Suppressor macrophage treated with lipopolysaccharide for 1 hour (primary cell): ENCODE results near the gene CDCA3.
"Not testable (repeated sequence)": the region's sequence is repeated elsewhere in the genome, so short reads cannot be mapped to it uniquely, and the experiment has no call there.

Source experiments
- DNase-seq, 3 donors: peaks; one replicate each; pipeline ENCODE4 v3.0.0-alpha.2; 2020 to 2022

The CDCA3 gene

DNA sequence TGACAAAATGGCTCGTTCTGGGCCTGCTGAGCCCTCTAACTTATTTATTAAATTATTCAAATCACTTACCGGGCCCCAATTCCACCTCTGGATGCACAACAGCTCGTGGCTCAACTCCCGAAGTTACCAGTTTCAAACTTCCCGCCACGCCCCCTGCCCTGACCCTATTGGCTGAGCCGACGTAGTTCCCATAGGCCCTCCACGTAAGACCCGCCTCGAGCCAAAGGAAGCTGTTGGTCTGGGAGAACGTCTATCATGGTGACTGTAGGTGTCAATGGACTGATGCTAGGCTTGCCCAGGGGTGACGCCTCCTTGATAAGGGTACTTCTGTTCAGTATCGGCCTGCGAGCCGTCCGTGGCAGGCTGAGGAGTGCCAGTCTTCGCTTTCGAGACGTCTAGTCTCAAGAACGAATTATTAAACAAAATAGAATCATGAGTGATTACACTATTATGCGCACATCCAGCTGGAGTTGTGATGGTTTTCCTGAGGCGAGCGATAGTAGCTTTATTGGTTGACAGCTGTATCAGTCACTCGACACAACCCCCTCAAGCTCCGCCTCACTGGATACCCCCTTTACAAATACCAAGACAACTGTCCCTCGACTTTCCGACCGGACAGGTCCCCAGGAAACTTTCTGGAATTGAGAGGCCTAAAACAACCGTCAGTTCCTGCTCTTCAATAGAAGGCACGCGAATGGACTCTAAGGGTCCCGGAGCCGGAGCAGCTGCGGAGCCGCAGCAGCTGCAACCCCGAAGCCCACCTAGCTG, at the start of gene CDCA3:
TSS of gene CDCA3 (minus strand) at position 134 of the 768 bp plus-strand sequence. CDS start 334 bp downstream, outside the sequence.
- peak; percentile 96 to 98 (median 97) for DNase-seq

GRCh38 chr12:6899837-6900519, 48.9 kb upstream of the CDCA3 start:
- peak; percentile 69 to 78 (median 74) for DNase-seq

- DNase-seq: peak; percentile 39 to 65 (median 52)
Observed at GRCh38 chr12:6899427-6899826, 48.3 kb upstream of the CDCA3 start.

- no peak for DNase-seq
Observed at GRCh38 chr12:6896846-6897435, 45.9 kb upstream of the CDCA3 start.

DNA sequence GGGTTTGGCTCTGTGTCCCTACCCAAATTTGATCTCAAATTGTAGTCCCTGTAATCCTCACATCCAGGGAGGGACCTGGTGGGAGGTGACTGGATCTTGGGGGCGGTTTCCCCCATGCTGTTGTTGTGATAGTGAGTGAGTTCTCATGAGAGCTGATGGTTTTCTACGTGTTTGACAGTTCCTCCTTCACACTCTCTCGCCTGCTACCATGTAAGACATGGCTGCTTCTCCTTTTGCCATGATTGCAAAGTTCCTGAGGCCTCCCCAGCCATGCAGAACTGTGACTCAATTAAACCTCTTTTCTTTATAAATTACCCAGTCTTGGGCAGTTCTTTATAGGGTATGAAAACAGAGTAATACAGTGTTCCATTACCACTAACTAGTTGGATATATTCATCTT, 43.2 kb upstream of the CDCA3 start:
- peak in 1 of 3 donors; percentile 42 for DNase-seq

DNA sequence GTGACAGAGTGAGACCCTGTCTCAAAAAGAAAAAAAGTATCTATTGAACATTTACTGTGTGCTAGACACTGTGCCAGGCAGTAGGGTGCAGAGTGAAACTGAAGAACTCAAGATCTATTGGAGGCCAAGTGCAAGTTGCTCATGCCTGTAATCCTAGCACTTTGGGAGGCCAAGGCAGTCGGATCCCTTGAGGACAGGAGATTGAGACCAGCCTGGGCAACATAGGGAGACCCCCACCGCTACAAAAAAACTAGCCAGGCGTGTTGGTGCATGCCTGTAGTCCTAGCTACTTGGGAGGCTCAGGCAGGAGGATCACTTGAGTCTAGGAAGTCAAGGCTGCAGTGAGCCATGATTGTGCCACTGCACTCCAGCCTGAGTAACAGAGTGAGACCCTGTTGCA, 41.6 kb upstream of the CDCA3 start:
- not testable (repeated sequence) for DNase-seq

GRCh38 chr12:6891646-6892001, 40.5 kb upstream of the CDCA3 start:
- no peak for DNase-seq

DNA sequence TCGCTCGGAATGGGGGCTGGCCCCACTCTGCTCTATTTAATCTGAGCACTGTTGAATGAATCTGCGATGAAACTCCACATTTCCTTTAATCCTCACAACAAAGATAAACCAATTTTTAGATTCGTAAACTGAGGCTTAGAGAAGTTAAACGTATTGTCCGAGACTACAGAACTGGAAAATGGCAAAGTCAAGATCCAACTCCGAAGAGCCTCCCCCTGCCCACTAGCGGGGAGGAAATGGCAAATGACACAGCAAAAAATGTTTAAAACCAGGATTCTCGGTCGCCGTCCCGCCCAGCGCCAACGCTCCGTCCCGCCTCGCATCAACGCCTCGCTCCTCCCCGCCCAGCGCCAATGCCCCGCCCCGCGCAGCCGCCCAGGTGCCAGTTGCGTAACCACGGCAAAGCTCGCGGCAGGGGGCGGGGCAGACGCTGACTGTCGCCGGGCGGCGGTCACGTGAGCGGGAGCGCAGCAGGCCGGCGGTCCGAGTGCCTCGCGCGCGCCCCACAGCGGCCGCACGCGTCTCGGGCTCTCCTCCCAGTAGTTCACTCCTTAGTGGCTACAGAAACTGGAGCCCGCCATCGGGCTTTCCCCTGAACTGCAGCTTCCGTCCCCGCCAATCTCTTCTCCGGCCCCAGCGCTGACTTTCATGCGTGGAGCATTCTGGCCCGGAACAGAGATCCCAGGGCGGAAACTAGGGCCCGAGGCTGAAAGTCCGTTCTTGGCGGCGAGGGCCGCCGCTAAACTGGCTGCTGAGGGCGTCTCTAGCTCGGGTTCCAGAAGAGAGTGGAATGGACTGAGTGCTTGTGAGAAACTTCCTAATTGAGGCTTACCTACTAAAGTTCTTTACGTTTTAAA, 39.9 kb upstream of the CDCA3 start:
- DNase-seq: peak; percentile 98 to 100 (median 100)

GRCh38 chr12:6889775-6890573, 38.9 kb upstream of the CDCA3 start:
- not testable (repeated sequence) for DNase-seq

DNA sequence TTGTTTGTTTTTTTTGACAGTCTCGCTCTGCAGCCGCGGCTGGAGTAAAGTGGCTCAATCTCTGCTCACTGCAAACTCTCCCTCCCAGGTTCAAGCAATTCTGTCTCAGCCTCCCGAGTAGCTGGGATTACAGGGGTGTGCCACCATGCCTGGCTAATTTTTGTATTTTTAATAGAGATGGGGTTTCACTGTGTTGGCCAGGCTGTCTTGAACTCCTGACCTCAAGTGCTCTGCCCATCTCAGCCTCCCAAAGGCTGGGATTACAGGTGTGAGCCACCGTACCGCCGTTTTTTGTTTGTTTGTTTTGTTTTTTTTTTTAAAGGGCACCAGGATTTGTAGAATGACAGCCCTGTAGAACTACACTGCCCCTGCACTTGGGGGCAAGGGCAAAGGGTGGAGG, 37.7 kb upstream of the CDCA3 start:
- not testable (repeated sequence) for DNase-seq

DNA sequence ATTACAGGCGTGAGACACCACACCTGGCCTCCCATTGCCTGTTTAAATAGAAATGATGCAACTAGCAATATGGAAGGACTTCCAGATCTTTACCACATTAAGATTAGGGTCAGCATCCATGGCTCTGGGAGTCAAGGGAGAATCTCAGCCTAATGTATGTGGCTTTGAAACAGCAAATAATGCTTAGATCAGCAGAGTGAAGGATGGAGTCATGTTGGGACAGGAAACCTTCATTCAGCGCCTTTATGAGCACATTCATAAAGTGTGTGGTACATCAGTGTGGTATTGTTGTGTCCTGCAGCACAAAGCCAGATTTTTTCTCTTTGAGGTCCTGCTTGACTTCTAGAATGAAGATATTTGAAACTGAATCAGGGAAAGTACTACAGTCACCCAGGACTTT, 37.3 kb upstream of the CDCA3 start:
- no peak for DNase-seq

- DNase-seq: peak; percentile 43 to 60 (median 50)
Observed at GRCh38 chr12:6887460-6887859, 36.4 kb upstream of the CDCA3 start.

- not testable (repeated sequence) for DNase-seq
Observed at GRCh38 chr12:6886206-6886999, 35.3 kb upstream of the CDCA3 start.

- no peak for DNase-seq
Observed at GRCh38 chr12:6884539-6884938, 33.5 kb upstream of the CDCA3 start.

DNA sequence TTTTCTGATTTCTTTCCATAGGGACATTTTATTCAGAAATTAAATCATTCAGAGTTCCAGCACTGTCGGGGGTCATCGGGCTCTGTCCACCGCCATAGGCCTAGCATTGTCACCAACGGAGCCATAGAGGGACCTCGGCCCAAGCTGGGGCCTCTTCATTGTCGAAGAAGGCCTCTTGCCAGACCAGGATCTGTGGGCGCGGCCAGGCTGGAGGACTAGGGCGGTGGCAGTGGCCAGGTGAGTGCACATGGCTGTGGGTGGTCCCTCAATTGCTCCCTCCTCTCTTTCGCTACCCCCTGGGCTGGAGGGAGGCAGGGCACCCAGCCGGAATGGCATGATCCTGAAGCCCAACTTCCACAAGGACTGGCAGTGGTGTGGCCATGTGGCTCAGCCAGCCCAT, 32.6 kb upstream of the CDCA3 start:
- no peak for DNase-seq

DNA sequence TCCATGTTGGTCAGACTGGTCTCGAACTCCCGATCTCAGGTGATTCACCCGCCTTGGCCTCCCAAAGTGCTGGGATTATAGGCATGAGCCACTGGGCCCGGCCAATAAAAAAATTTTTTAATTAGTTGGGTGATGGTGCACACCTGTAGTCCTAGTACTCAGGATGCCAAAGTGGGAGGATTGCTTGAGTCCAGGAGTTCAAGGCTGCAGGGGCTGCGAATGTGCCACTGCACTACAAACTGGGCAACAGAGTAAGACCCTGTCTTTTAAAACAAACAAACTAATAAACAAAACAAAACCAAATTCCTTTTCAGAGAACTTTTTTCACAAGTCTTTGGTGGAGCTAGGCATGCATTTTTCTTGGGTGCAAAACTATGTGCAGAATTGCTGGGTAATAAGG, 32.2 kb upstream of the CDCA3 start:
- DNase-seq: no peak

- not testable (repeated sequence) for DNase-seq
Observed at GRCh38 chr12:6879824-6880223, 28.7 kb upstream of the CDCA3 start.

- DNase-seq: not testable (repeated sequence)
Observed at GRCh38 chr12:6874015-6874368, 22.9 kb upstream of the CDCA3 start.

- peak; percentile 98 to 100 (median 99) for DNase-seq
Observed at GRCh38 chr12:6873094-6874014, 22.3 kb upstream of the CDCA3 start, which contains the start of gene SPSB2. Gene SPSB2, minus strand, starts transcription at chr12:6873303. Its CDS starts 402 bp downstream, at chr12:6872901.
